Activated CD8-positive, alpha-beta memory T cell treated with anti-CD3 and anti-CD28 coated beads for 36 hours (primary cell): ENCODE measurements around the gene MSI2. TPM values are rescaled to one million over a fixed set of nuclear protein-coding genes. Genes with fewer than 3 reads are reported as not detected.

Experiments
- CTCF ChIA-PET: fragments of 350-600 bp; sonication (Branson Sonifier 250); formaldehyde crosslinking; loops from one replicate; lab custom pipeline; 2021; ENCODE audit warnings: antibody characterized with exemption; lab: Charles Lee
- POLR2A ChIA-PET: fragments of 350-600 bp; sonication (Branson Sonifier 250); formaldehyde crosslinking; loops from one replicate; lab custom pipeline; 2021; ENCODE audit warnings: antibody characterized with exemption; lab: Charles Lee
- total RNA-seq, 2 experiments: library from RNA; stranded (reverse); gene quantifications; one replicate each; pipeline ENCODE4 v1.2.3, GENCODE V29; 2021

Gene MSI2
- total RNA-seq, 2 experiments from 2014 or later, result 56.5 to 59.6 TPM

- POLR2A ChIA-PET, result no interaction called here
- CTCF ChIA-PET, result no interaction called here
Measured at GRCh38 chr17:57622306-57622682, 366.0 kb downstream of the MSI2 start.

- POLR2A ChIA-PET, result no interaction called here
- CTCF ChIA-PET, result no interaction called here
Measured at GRCh38 chr17:57622683-57623433, 366.5 kb downstream of the MSI2 start.

GRCh38 chr17:57623620-57624019, 367.3 kb downstream of the MSI2 start:
- CTCF ChIA-PET, result no interaction called here
- POLR2A ChIA-PET, result no interaction called here

GRCh38 chr17:57624386-57624785, 368.1 kb downstream of the MSI2 start:
- POLR2A ChIA-PET, result no interaction called here
- CTCF ChIA-PET, result no interaction called here

GRCh38 chr17:57625511-57625910, 369.2 kb downstream of the MSI2 start:
- ChIA-PET CTCF (no interaction called here), POLR2A (no interaction called here)

GRCh38 chr17:57625957-57626356, 369.6 kb downstream of the MSI2 start:
- ChIA-PET POLR2A (no interaction called here), CTCF (interaction anchor here (1.2 kb wide), 1 partner anchor 28 kb away, joined by 3 read pairs; no protein-coding TSS in a partner anchor)

- ChIA-PET POLR2A (no interaction called here), CTCF (interaction anchor here (1.2 kb wide), 1 partner anchor 29 kb away, joined by 3 read pairs; no protein-coding TSS in a partner anchor)
Measured at GRCh38 chr17:57626520-57627210, 370.3 kb downstream of the MSI2 start.

GRCh38 chr17:57627591-57627990, 371.3 kb downstream of the MSI2 start:
- ChIA-PET CTCF (interaction anchor here (0.8 kb wide), 1 partner anchor 156 kb away, joined by 3 read pairs; no protein-coding TSS in a partner anchor), POLR2A (no interaction called here)

- POLR2A ChIA-PET, result no interaction called here
- CTCF ChIA-PET, result no interaction called here
Measured at GRCh38 chr17:57628421-57628820, 372.1 kb downstream of the MSI2 start.

- CTCF ChIA-PET, result no interaction called here
Measured at GRCh38 chr17:57629470-57629869, 373.1 kb downstream of the MSI2 start.

GRCh38 chr17:57629886-57630285, 373.6 kb downstream of the MSI2 start:
- CTCF ChIA-PET, result no interaction called here
- POLR2A ChIA-PET, result no interaction called here

More at GRCh38 chr17:57629470-57629869, 373.1 kb downstream of the MSI2 start:
- POLR2A ChIA-PET, result no interaction called here

GRCh38 chr17:57630736-57631135, 374.4 kb downstream of the MSI2 start:
- ChIA-PET CTCF (interaction anchor here (1.7 kb wide), 1 partner anchor 41 kb away, joined by 4 read pairs; no protein-coding TSS in a partner anchor), POLR2A (no interaction called here)

GRCh38 chr17:57631871-57632270, 375.5 kb downstream of the MSI2 start:
- POLR2A ChIA-PET, result no interaction called here
- CTCF ChIA-PET, result interaction anchor here (1.7 kb wide), 1 partner anchor 40 kb away, joined by 4 read pairs; no protein-coding TSS in a partner anchor

GRCh38 chr17:57632294-57632693, 376.0 kb downstream of the MSI2 start:
- CTCF ChIA-PET, result interaction anchor here (1.7 kb wide), 1 partner anchor 39 kb away, joined by 4 read pairs; no protein-coding TSS in a partner anchor
- POLR2A ChIA-PET, result no interaction called here

- CTCF ChIA-PET, result interaction anchor here (0.6 kb wide), 1 partner anchor 623 kb away, joined by 3 read pairs; no protein-coding TSS in a partner anchor
- POLR2A ChIA-PET, result no interaction called here
Measured at GRCh38 chr17:57633236-57633635, 376.9 kb downstream of the MSI2 start.

- POLR2A ChIA-PET, result no interaction called here
- CTCF ChIA-PET, result no interaction called here
Measured at GRCh38 chr17:57634713-57635465, 378.6 kb downstream of the MSI2 start.

GRCh38 chr17:57636274-57636673, 380.0 kb downstream of the MSI2 start:
- POLR2A ChIA-PET, result no interaction called here

GRCh38 chr17:57636985-57637665, 380.8 kb downstream of the MSI2 start:
- ChIA-PET CTCF (interaction anchor here (1.2 kb wide), 1 partner anchor 394 kb away, joined by 3 read pairs; no protein-coding TSS in a partner anchor), POLR2A (no interaction called here)

More at GRCh38 chr17:57636274-57636673, 380.0 kb downstream of the MSI2 start:
- CTCF ChIA-PET, result no interaction called here

GRCh38 chr17:57637666-57638010, 381.3 kb downstream of the MSI2 start:
- CTCF ChIA-PET, result interaction anchor here (1.2 kb wide), 1 partner anchor 394 kb away, joined by 3 read pairs; no protein-coding TSS in a partner anchor
- POLR2A ChIA-PET, result no interaction called here
